ENCODE results near the gene NPHP4.

NPHP4 gene

GRCh38 chr1:5949761-5950100, 42.5 kb downstream of the NPHP4 start:
- no peak overlapping the region for H3K4me3 ChIP-seq (ENCODE audit: low read depth, low read length)
- no peak for DNase-seq
- TF ChIP-seq CTCF (IDR thresholded peaks at IDR 0.05; ENCODE audit: low read depth, low read length, missing control alignments), result no peak
- H3K36me3 ChIP-seq (replicated peaks), result no peaks in the 10 kb centered on the region
- H3K27me3 ChIP-seq (replicated peaks), result no peaks in the 10 kb centered on the region
- no peak overlapping the region for H3K27ac ChIP-seq
- in situ Hi-C loops (cut with HindIII; ENCODE audit: low pct_ligation_motif_present, low sequenced_read_pairs), result no loop called here

DNA sequence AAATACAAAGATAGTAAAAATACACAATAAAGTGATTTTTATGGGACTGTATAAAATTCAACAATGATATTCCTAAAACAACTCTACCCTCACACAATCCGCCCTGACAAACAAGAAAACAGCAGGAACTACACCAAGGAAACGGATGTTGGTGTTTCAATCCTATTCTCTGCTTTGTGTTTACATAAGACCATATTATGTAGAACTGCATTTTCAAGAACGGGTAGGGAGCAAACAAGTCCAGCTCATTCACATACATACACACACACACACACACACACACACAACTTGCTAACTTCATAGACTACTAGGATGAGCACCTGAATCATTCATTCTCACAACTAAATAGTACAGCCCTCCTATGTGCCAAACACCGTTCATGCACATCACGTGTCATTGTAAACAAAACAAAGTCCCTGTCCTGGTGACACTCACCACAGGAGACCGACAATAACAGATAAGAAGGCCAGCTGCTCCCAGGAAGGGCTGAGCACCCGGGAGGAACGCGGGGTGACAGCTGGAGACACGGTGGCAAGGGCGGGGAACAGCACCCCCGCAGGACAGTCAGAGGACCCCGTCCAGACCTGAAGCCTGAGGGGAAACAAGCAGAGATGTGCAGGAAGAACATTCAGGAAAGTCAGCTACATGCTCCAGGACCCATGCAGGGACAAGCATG, 43.0 kb downstream of the NPHP4 start:
- Histone ChIP-seq H3K36me3 (replicated peaks) (no peaks in the 10 kb centered on the region), H3K27ac (no peak overlapping the region), H3K27me3 (replicated peaks) (no peaks in the 10 kb centered on the region), H3K4me3 (ENCODE audit: low read depth, low read length) (no peak overlapping the region)
- peak; percentile 54 for TF ChIP-seq CTCF (IDR thresholded peaks at IDR 0.05; ENCODE audit: low read depth, low read length, missing control alignments)
- DNase-seq, result no peak
- in situ Hi-C loops (cut with HindIII; ENCODE audit: low pct_ligation_motif_present, low sequenced_read_pairs), result no loop called here

GRCh38 chr1:5948681-5949005, 43.6 kb downstream of the NPHP4 start:
- Histone ChIP-seq H3K4me3 (ENCODE audit: low read depth, low read length) (no peak overlapping the region), H3K27me3 (replicated peaks) (no peaks in the 10 kb centered on the region), H3K27ac (no peak overlapping the region), H3K36me3 (replicated peaks) (no peaks in the 10 kb centered on the region)
- in situ Hi-C loops (cut with HindIII; ENCODE audit: low pct_ligation_motif_present, low sequenced_read_pairs), result no loop called here
- no peak for TF ChIP-seq CTCF (IDR thresholded peaks at IDR 0.05; ENCODE audit: low read depth, low read length, missing control alignments)
- no peak for DNase-seq

DNA sequence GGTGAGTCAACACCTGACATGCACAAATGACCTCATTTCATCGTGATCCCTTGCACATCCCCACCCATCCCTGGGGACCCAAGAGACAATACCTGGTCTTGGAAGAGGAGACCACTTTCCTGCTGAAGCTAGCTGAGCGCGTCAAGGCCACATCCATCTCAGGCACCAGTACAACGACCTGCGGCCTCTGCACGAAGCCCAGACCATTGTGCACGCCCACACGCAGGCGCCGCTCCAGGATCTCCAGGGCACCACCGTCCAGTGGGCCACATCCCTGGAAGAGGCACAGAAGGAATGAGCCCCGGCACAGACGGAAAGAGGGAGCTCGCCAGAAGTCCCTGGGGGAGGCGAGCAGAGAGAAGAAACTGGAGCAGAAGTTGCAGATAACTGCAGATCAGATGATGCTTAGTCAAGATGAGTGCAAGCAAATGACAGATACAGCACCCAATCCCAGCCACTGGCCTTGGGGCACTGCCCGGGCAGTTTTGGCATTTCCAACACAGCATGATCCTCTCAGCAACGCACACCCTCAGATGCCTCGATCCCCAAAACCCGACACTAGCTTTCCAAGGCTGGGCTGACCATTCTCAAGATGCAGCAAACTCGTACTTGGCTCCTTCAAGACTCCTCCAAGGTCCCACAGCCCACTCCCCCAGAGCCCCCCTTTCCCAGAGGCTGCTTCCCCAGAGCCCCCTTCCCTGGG, 44.1 kb downstream of the NPHP4 start:
- no peak overlapping the region for H3K4me3 ChIP-seq (ENCODE audit: low read depth, low read length)
- no peaks in the 10 kb centered on the region for H3K27me3 ChIP-seq (replicated peaks)
- no peak for TF ChIP-seq CTCF (IDR thresholded peaks at IDR 0.05; ENCODE audit: low read depth, low read length, missing control alignments)
- no peak for DNase-seq
- in situ Hi-C loops (cut with HindIII; ENCODE audit: low pct_ligation_motif_present, low sequenced_read_pairs), result no loop called here
- H3K27ac ChIP-seq, result no peak overlapping the region
- no peaks in the 10 kb centered on the region for H3K36me3 ChIP-seq (replicated peaks)

DNA sequence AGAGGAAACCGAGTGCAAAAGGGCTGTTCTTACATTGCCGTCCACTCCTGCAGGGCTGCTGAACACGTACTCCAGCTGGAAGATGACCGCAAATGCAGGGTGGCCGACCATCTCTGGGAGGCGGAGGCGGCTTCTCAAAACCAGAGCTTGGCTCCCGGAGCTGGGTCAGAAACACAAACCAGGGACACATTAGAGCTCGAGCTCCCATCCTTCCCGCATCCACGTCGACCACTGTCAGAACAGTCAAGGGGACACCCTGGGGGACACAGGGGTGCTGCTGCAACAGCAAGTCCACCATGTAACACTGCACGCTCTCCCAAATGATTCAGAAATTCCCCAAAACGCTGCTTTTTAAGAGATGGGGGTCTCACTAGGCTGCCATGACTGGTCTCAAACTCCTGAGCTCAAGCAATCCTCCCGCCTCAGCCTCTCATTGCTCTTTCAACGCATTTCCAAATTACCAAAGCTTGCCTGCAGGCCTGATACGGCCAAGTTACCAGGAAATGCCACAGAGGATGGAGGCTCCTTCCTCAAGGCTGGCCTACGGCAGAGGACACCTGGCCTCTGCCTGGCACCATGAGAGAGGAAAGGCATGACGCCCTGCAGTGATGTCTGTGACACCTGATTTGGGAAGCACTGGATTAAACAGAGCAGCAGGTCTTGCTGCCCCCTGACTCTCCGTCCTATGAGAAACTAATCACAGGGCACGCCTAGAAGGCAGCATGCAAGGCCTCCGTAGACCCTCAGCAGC, 45.0 kb downstream of the NPHP4 start:
- H3K36me3 ChIP-seq (replicated peaks), result no peaks in the 10 kb centered on the region
- no peak for DNase-seq
- H3K4me3 ChIP-seq (ENCODE audit: low read depth, low read length), result no peak overlapping the region
- no peak overlapping the region for H3K27ac ChIP-seq
- H3K27me3 ChIP-seq (replicated peaks), result no peaks in the 10 kb centered on the region
- in situ Hi-C loops (cut with HindIII; ENCODE audit: low pct_ligation_motif_present, low sequenced_read_pairs), result no loop called here
- no peak for TF ChIP-seq CTCF (IDR thresholded peaks at IDR 0.05; ENCODE audit: low read depth, low read length, missing control alignments)

Measured in brain microvascular endothelial cell (primary cell).